ENCODE results near the gene GSTCD.
A peak's percentile ranks its signal among the peaks of the same experiment; 100 is the strongest.
"Not testable (repeated sequence)": the region's sequence is repeated elsewhere in the genome, so short reads cannot be mapped to it uniquely, and the experiment has no call there.

Gene GSTCD

GRCh38 chr4:105708181-105709080 is at the start of gene GSTCD, which contains the start of gene INTS12:
GSTCD (plus strand) TSS chr4:105708784; CDS start chr4:105717614, 8,830 bp downstream.
INTS12 (minus strand) TSS chr4:105708689; CDS start chr4:105700005, 8,684 bp downstream.
- DNase-seq (ENCODE audit: low read depth in 3 of 3) = peak; percentile 80 to 86 (median 86)

GRCh38 chr4:105659190-105659589 is 49.4 kb upstream of the GSTCD start:
- DNase-seq (ENCODE audit: low read depth in 3 of 3) = no peak

- no peak for DNase-seq (ENCODE audit: low read depth in 3 of 3)
Measured at GRCh38 chr4:105661028-105661427, 47.6 kb upstream of the GSTCD start.

- no peak for DNase-seq (ENCODE audit: low read depth in 3 of 3)
Measured at GRCh38 chr4:105662935-105663675, 45.5 kb upstream of the GSTCD start.

- DNase-seq (ENCODE audit: low read depth in 3 of 3) = no peak
Measured at GRCh38 chr4:105666693-105667092, 41.9 kb upstream of the GSTCD start.

- no peak for DNase-seq (ENCODE audit: low read depth in 3 of 3)
Measured at GRCh38 chr4:105670684-105671083, 37.9 kb upstream of the GSTCD start.

- no peak for DNase-seq (ENCODE audit: low read depth in 3 of 3)
Measured at GRCh38 chr4:105671301-105671700, 37.3 kb upstream of the GSTCD start.

GRCh38 chr4:105674011-105674410 is 34.6 kb upstream of the GSTCD start:
- no peak for DNase-seq (ENCODE audit: low read depth in 3 of 3)

GRCh38 chr4:105677709-105678108 is 30.9 kb upstream of the GSTCD start:
- no peak for DNase-seq (ENCODE audit: low read depth in 3 of 3)

GRCh38 chr4:105679186-105679585 is 29.4 kb upstream of the GSTCD start:
- DNase-seq (ENCODE audit: low read depth in 3 of 3) = no peak

GRCh38 chr4:105683038-105683437 is 25.5 kb upstream of the GSTCD start:
- no peak for DNase-seq (ENCODE audit: low read depth in 3 of 3)

- DNase-seq (ENCODE audit: low read depth in 3 of 3) = no peak
Measured at GRCh38 chr4:105686571-105686970, 22.0 kb upstream of the GSTCD start.

GRCh38 chr4:105694812-105695211 is 13.8 kb upstream of the GSTCD start:
- DNase-seq (ENCODE audit: low read depth in 3 of 3) = not testable (repeated sequence)

- not testable (repeated sequence) for DNase-seq (ENCODE audit: low read depth in 3 of 3)
Measured at GRCh38 chr4:105695832-105696231, 12.8 kb upstream of the GSTCD start.

- DNase-seq (ENCODE audit: low read depth in 3 of 3) = no peak
Measured at GRCh38 chr4:105698607-105699006, 10.0 kb upstream of the GSTCD start.

GRCh38 chr4:105707782-105708180 is 803 bp upstream of the GSTCD start:
- no peak for DNase-seq (ENCODE audit: low read depth in 3 of 3)

GRCh38 chr4:105709081-105709450 is 482 bp downstream of the GSTCD start:
- DNase-seq (ENCODE audit: low read depth in 3 of 3) = peak in 2 of 3 experiments; percentile 2 to 14

- no peak for DNase-seq (ENCODE audit: low read depth in 3 of 3)
Measured at GRCh38 chr4:105710012-105710600, 1.5 kb downstream of the GSTCD start.

- no peak for DNase-seq (ENCODE audit: low read depth in 3 of 3)
Measured at GRCh38 chr4:105710678-105711077, 2.1 kb downstream of the GSTCD start.

- no peak for DNase-seq (ENCODE audit: low read depth in 3 of 3)
Measured at GRCh38 chr4:105712766-105713165, 4.2 kb downstream of the GSTCD start.

- DNase-seq (ENCODE audit: low read depth in 3 of 3) = no peak
Measured at GRCh38 chr4:105714071-105714521, 5.5 kb downstream of the GSTCD start.

GRCh38 chr4:105714932-105715331 is 6.3 kb downstream of the GSTCD start:
- DNase-seq (ENCODE audit: low read depth in 3 of 3) = no peak
